ENCODE measurements around the gene FALEC.

- TF ChIP-seq CTCF (IDR thresholded peaks at IDR 0.05) (no peak), POLR2A (IDR thresholded peaks at IDR 0.05) (no peak), EP300 (IDR thresholded peaks at IDR 0.05) (no peak)
Observed at GRCh38 chr1:150545486-150546032, 30.0 kb downstream of the FALEC start.
